ENCODE data around the gene RNF187.

GRCh38 chr1:228443395-228443794, 43.8 kb upstream of the RNF187 start:
- TF ChIP-seq CTCF (IDR thresholded peaks at IDR 0.05; ENCODE audit: borderline replicate concordance, extremely low read depth, low read length, poor library complexity, severe bottlenecking) (no peak), EZH2 (IDR thresholded peaks at IDR 0.05; ENCODE audit: borderline replicate concordance, low read depth, low read length, severe bottlenecking) (no peak)

Measured in DND-41 (cell line).